IMR-90 (cell line): ENCODE measurements around the gene RHBDF2. TPM values are rescaled to one million over a fixed set of nuclear protein-coding genes. Genes with fewer than 3 reads are reported as not detected.
A peak's percentile ranks its signal among the peaks of the same experiment; 100 is the strongest.

ENCODE experiments used
- ATAC-seq: fragments of 200-7000 bp; cut with Tn5 transposase; 2 replicates; pipeline ENCODE4 v1.9.1; 2020; ENCODE audit warnings: low read depth, mild to moderate bottlenecking, moderate library complexity
- BruUV-seq: library from RNA; stranded (reverse); fragments of 400-500 nt; replicated peaks from 2 replicates; lab custom pipeline; 2021; lab: Mats Ljungman, UMichigan
- CTCF ChIA-PET: fragments of 300-600 bp; formaldehyde crosslinking; extraction: SDS; loops from one replicate; lab custom pipeline; 2021; ENCODE audit warnings: antibody characterized with exemption; lab: Yijun Ruan, JAX
- POLR2A ChIA-PET: fragments of 300-600 bp; sonication (Branson Sonifier 250); formaldehyde crosslinking; loops from one replicate; lab custom pipeline; 2022; ENCODE audit warnings: antibody characterized with exemption; ENCODE audit not compliant: unreplicated experiment; lab: Charles Lee
- DNase-seq: peaks from one replicate; pipeline ENCODE4 v3.0.0; 2013
- H2AFZ ChIP-seq: replicated peaks from 2 replicates; pipeline ENCODE3; 2013; ENCODE audit warnings: low read length, mild to moderate bottlenecking; ENCODE audit not compliant: poor library complexity
- H2AK5ac ChIP-seq: 2 replicates; pipeline ENCODE4 v1.6.1; 2013; ENCODE audit warnings: low read depth, low read length, inconsistent platforms
- H2AK9ac ChIP-seq: replicated peaks from 2 replicates; pipeline ENCODE3; 2013; ENCODE audit warnings: mild to moderate bottlenecking, low read depth, low read length, moderate library complexity; ENCODE audit not compliant: poor library complexity
- H2BK120ac ChIP-seq: 2 replicates; pipeline ENCODE4 v1.6.1; 2013; ENCODE audit warnings: low read depth, low read length, inconsistent platforms
- H2BK15ac ChIP-seq: 3 replicates; pipeline ENCODE4 v1.6.1; 2013; ENCODE audit warnings: low read depth, low read length, inconsistent platforms
- H2BK20ac ChIP-seq: 2 replicates; pipeline ENCODE4 v1.6.1; 2013; ENCODE audit warnings: low read depth, mild to moderate bottlenecking, inconsistent platforms, low read length, moderate library complexity
- H2BK5ac ChIP-seq: 2 replicates; pipeline ENCODE4 v1.6.1; 2013; ENCODE audit warnings: mild to moderate bottlenecking, low read depth, low read length, inconsistent platforms; ENCODE audit not compliant: poor library complexity, severe bottlenecking
- H3K14ac ChIP-seq: replicated peaks from 2 replicates; pipeline ENCODE4 v1.6.1; 2013; ENCODE audit warnings: low read depth, low read length, inconsistent platforms
- H3K18ac ChIP-seq: 2 replicates; pipeline ENCODE4 v1.6.1; 2013; ENCODE audit warnings: low read depth, low read length, control low read depth
- H3K23ac ChIP-seq: 2 replicates; pipeline ENCODE4 v1.6.1; 2013; ENCODE audit warnings: low read depth, low read length, inconsistent platforms
- H3K27ac ChIP-seq: 2 replicates; pipeline ENCODE4 v1.5.1; 2013; ENCODE audit warnings: mild to moderate bottlenecking, control low read depth, low read length; ENCODE audit not compliant: insufficient read depth
- H3K27me3 ChIP-seq: 2 replicates; pipeline ENCODE4 v1.6.1; 2013; ENCODE audit warnings: low read length; ENCODE audit not compliant: control insufficient read depth, insufficient read depth
- H3K36me3 ChIP-seq: 2 replicates; pipeline ENCODE4 v1.6.1; 2013; ENCODE audit warnings: low read length, mixed read lengths; ENCODE audit not compliant: control insufficient read depth, insufficient read depth
- H3K4ac ChIP-seq: 2 replicates; pipeline ENCODE4 v1.6.1; 2013; ENCODE audit warnings: low read depth, low read length, inconsistent platforms
- H3K4me1 ChIP-seq: 2 replicates; pipeline ENCODE4 v1.6.1; 2013; ENCODE audit warnings: low read length, mixed read lengths; ENCODE audit not compliant: control insufficient read depth, insufficient read depth
- H3K4me2 ChIP-seq: 2 replicates; pipeline ENCODE4 v1.6.1; 2013; ENCODE audit warnings: low read depth, mild to moderate bottlenecking, control low read depth, low read length, moderate library complexity
- H3K4me3 ChIP-seq: 2 replicates; pipeline ENCODE4 v1.5.1; 2013; ENCODE audit warnings: low read depth, mild to moderate bottlenecking, control low read depth, low read length, moderate library complexity; ENCODE audit not compliant: insufficient read depth
- H3K56ac ChIP-seq: 2 replicates; pipeline ENCODE4 v1.6.1; 2013; ENCODE audit warnings: low read length, inconsistent platforms; ENCODE audit not compliant: insufficient read depth; ENCODE audit errors: extremely low read depth
- H3K79me1 ChIP-seq, 2 experiments: 2 replicates each; pipeline ENCODE4 v1.6.1; 2013; ENCODE audit warnings: low read length in 2 of 2, inconsistent platforms in 1 of 2, low read depth in 1 of 2
- H3K9ac ChIP-seq: 2 replicates; pipeline ENCODE4 v1.6.1; 2013; ENCODE audit warnings: low read depth, low read length, control low read depth
- H3K9me1 ChIP-seq: 2 replicates; pipeline ENCODE4 v1.6.1; 2013; ENCODE audit warnings: low read length, inconsistent platforms; ENCODE audit not compliant: insufficient read depth
- H3K9me3 ChIP-seq: 2 replicates; pipeline ENCODE4 v1.6.1; 2013; ENCODE audit warnings: low read length; ENCODE audit not compliant: control insufficient read depth, insufficient read depth
- H4K20me1 ChIP-seq: 2 replicates; pipeline ENCODE4 v1.6.1; 2013; ENCODE audit warnings: low read length, inconsistent platforms; ENCODE audit not compliant: insufficient read depth
- H4K5ac ChIP-seq: 2 replicates; pipeline ENCODE4 v1.6.1; 2013; ENCODE audit warnings: mild to moderate bottlenecking, low read depth, low read length, control low read depth
- H4K8ac ChIP-seq, 2 experiments: 2 replicates each; pipeline ENCODE4 v1.6.1; 2013; ENCODE audit warnings: low read depth in 2 of 2, low read length in 2 of 2, control low read depth in 1 of 2, inconsistent platforms in 1 of 2
- H4K91ac ChIP-seq: 2 replicates; pipeline ENCODE4 v1.6.1; 2013; ENCODE audit warnings: low read depth, low read length, inconsistent platforms; ENCODE audit not compliant: insufficient read depth
- BHLHE40 ChIP-seq: fragments of 150-350 bp; IDR thresholded peaks from 2 replicates; pipeline ENCODE4 v1.6.1; 2016; ENCODE audit warnings: mild to moderate bottlenecking, low read depth, low read length
- CEBPB ChIP-seq: IDR thresholded peaks from 2 replicates; pipeline ENCODE4 v1.6.1; 2012; ENCODE audit warnings: low read depth, low read length, improper control_type of control experiment
- CHD1 ChIP-seq: IDR thresholded peaks from 2 replicates; pipeline ENCODE4 v1.6.1; 2012; ENCODE audit warnings: low read depth, low read length, improper control_type of control experiment
- CTCF ChIP-seq: conservative IDR thresholded peaks from 2 replicates; pipeline ENCODE4 v1.5.1; 2012; ENCODE audit warnings: mild to moderate bottlenecking, low read depth, low read length, improper control_type of control experiment
- FOS ChIP-seq: fragments of 150-350 bp; IDR thresholded peaks from 2 replicates; pipeline ENCODE4 v1.6.1; 2016; ENCODE audit warnings: low read depth, low read length
- MAFK ChIP-seq: IDR thresholded peaks from 2 replicates; pipeline ENCODE4 v1.6.1; 2012; ENCODE audit warnings: low read depth, low read length, improper control_type of control experiment
- MAZ ChIP-seq: IDR thresholded peaks from 2 replicates; pipeline ENCODE4 v1.6.1; 2012; ENCODE audit warnings: low read depth, mild to moderate bottlenecking, low read length, improper control_type of control experiment, moderate library complexity, borderline replicate concordance
- MXI1 ChIP-seq: IDR thresholded peaks from 2 replicates; pipeline ENCODE4 v1.6.1; 2012; ENCODE audit warnings: low read depth, mild to moderate bottlenecking, low read length, moderate library complexity, borderline replicate concordance
- NFE2L2 ChIP-seq: fragments of 150-350 bp; IDR thresholded peaks from 2 replicates; pipeline ENCODE4 v1.6.1; 2016; ENCODE audit warnings: low read depth, mild to moderate bottlenecking, low read length
- POLR2A ChIP-seq: IDR thresholded peaks from 2 replicates; pipeline ENCODE4 v1.6.1; 2012; ENCODE audit warnings: mild to moderate bottlenecking, low read depth, low read length
- RAD21 ChIP-seq: IDR thresholded peaks from 2 replicates; pipeline ENCODE4 v1.6.1; 2012; ENCODE audit warnings: low read length, improper control_type of control experiment
- RCOR1 ChIP-seq: IDR thresholded peaks from 2 replicates; pipeline ENCODE4 v1.6.1; 2012; ENCODE audit warnings: mild to moderate bottlenecking, low read length, improper control_type of control experiment; ENCODE audit not compliant: insufficient replicate concordance
- RFX5 ChIP-seq: IDR thresholded peaks from 2 replicates; pipeline ENCODE4 v1.8.0; 2012; ENCODE audit warnings: low read depth, mild to moderate bottlenecking, low read length, moderate library complexity
- SMC3 ChIP-seq: fragments of 150-350 bp; IDR thresholded peaks from 2 replicates; pipeline ENCODE4 v1.6.1; 2016; ENCODE audit warnings: low read depth, mild to moderate bottlenecking, antibody characterized with exemption, low read length, moderate library complexity
- USF2 ChIP-seq: fragments of 150-350 bp; IDR thresholded peaks from 2 replicates; pipeline ENCODE4 v1.6.1; 2017; ENCODE audit warnings: mild to moderate bottlenecking, antibody characterized with exemption, low read length, low read depth
- WGBS, 2 experiments: methylation state at CpG; one replicate each; pipeline versions ENCODE4 v1.1.5 to v1.1.7; 2013; ENCODE audit warnings: missing lambda C conversion rate in 2 of 2; ENCODE audit not compliant: insufficient read length in 1 of 2; ENCODE audit errors: extremely low coverage in 2 of 2; 5-methylcytosine and 5-hydroxymethylcytosine counted together
- dilution Hi-C: fragments of 300-500 bp; cut with HindIII; formaldehyde crosslinking; loops from one replicate; pipeline ENCODE4 v1.14.3; 2018; ENCODE audit warnings: low sequenced_read_pairs; ENCODE audit not compliant: unreplicated experiment
- in situ Hi-C: fragments of 300-500 bp; cut with MboI; formaldehyde crosslinking; loops from 3 replicates; pipeline ENCODE4 v1.14.3; 2019; ENCODE audit warnings: low sequenced_read_pairs, inconsistent platforms, mixed read lengths
- intact Hi-C: fragments of 100-400 bp; cut with micrococcal nuclease; formaldehyde crosslinking; loops from 2 replicates; pipeline ENCODE4 v1.10.0; 2022
- polyA plus RNA-seq, 3 experiments: library from polyadenylated mRNA; depleted of rRNA; stranded (reverse); fragments of >200 nt; gene quantifications; 2 replicates each; pipeline ENCODE4 v1.2.3, GENCODE V29; 2012; ENCODE audit warnings: low replicate concordance in 1 of 3
- total RNA-seq: library from RNA; depleted of rRNA; stranded (reverse); fragments of >200 nt; gene quantifications from 2 replicates; pipeline ENCODE4 v1.2.3, GENCODE V29; 2012
- TF ChIP-seq, protein P1 (sequence below): fragments of 150-350 bp; IDR thresholded peaks from 2 replicates; pipeline ENCODE4 v1.6.1; 2016; ENCODE audit warnings: low read depth, mild to moderate bottlenecking, low read length, moderate library complexity, borderline replicate concordance

Gene RHBDF2
- total and polyA plus RNA-seq, 2 of the 4 experiments (the other 2 are of a cell fraction), result 1.3 to 8.3 TPM

- Histone ChIP-seq H3K9me1 (peaks cover 16% of the 10 kb centered on the region), H4K91ac (peak overlapping the region; percentile 0; the same call in 1 of the 2 replicates), H3K18ac (no peak overlapping the region), H3K9me3 (no peaks in the 10 kb centered on the region), H3K36me3 (no peaks in the 10 kb centered on the region), H2AK5ac (peak overlapping the region; percentile 64; the same call in 1 of the 2 replicates), H3K56ac (no peak overlapping the region), H4K20me1 (no peaks in the 10 kb centered on the region), H3K27ac (no peak overlapping the region; the same call in 1 of the 2 replicates), H3K79me1 (peaks cover 4 to 30% of the 10 kb centered on the region in 2 experiments; a peak in 3 of 4 replicates), H2BK15ac (no peak overlapping the region; the same call in 2 of the 3 replicates), H3K4me1 (peaks cover 27% of the 10 kb centered on the region), H3K27me3 (no peaks in the 10 kb centered on the region), H2AFZ (peak overlapping the region; percentile 92), H2AK9ac (peak overlapping the region; percentile 94), H3K14ac (no peak overlapping the region), H2BK5ac (no peak overlapping the region), H2BK120ac (no peak overlapping the region), H4K5ac (peak overlapping the region; percentile 30; the same call in 1 of the 2 replicates), H3K4ac (0 out of 2 replicates have a peak overlapping the region, but pooled peaks have one; percentile 39), H3K4me2 (peak overlapping the region; percentile 63), H3K9ac (no peak overlapping the region; the same call in 1 of the 2 replicates), H4K8ac (peak overlapping the region in 1 of 2 experiments; percentile 73; a peak in 2 of 4 replicates), H2BK20ac (no peak overlapping the region), H3K23ac (no peak overlapping the region), H3K4me3 (peak overlapping the region; percentile 82)
- intact Hi-C loops, result no loop called here
- DNase-seq (no peak), ATAC-seq (no peak)
- ChIA-PET CTCF (no interaction called here), POLR2A (no interaction called here)
- BruUV-seq, result no TSS peak
- dilution Hi-C loops, result no loop called here
- in situ Hi-C loops, result loop anchor here (10.0 kb wide), 2 partner anchors 96 to 196 kb away; partner anchors contain the start of gene QRICH2
- no CpG with 5 or more reads among the region's 10 CpGs for WGBS, 2 experiments
- TF ChIP-seq MAFK (no peak), USF2 (no peak), CHD1 (no peak), CEBPB (no peak), SMC3 (no peak), RFX5 (no peak), BHLHE40 (no peak), CTCF (no peak), POLR2A (no peak), RCOR1 (no peak), MXI1 (no peak), MAZ (no peak), FOS (no peak), NFE2L2 (no peak), RAD21 (no peak)
- TF ChIP-seq, protein P1, sequence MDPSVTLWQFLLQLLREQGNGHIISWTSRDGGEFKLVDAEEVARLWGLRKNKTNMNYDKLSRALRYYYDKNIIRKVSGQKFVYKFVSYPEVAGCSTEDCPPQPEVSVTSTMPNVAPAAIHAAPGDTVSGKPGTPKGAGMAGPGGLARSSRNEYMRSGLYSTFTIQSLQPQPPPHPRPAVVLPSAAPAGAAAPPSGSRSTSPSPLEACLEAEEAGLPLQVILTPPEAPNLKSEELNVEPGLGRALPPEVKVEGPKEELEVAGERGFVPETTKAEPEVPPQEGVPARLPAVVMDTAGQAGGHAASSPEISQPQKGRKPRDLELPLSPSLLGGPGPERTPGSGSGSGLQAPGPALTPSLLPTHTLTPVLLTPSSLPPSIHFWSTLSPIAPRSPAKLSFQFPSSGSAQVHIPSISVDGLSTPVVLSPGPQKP, result no peak
These were observed 541 bp downstream of the RHBDF2 start for GRCh38 chr17:76500747-76501017.
